Colonic mucosa (tissue), 4 donors: ENCODE results near the gene PTBP3. TPM values are rescaled to one million over a fixed set of nuclear protein-coding genes. Genes with fewer than 3 reads are reported as not detected.

Source experiments
- DNase-seq: peaks from one replicate; pipeline ENCODE4 v3.0.0-alpha.2; 2020
- H3K27ac ChIP-seq: fragments of 200-600 bp; one replicate; pipeline ENCODE4 v1.8.0; 2021
- H3K27me3 ChIP-seq: fragments of 200-600 bp; one replicate; pipeline ENCODE4 v1.8.0; 2021
- H3K36me3 ChIP-seq: fragments of 200-600 bp; one replicate; pipeline ENCODE4 v1.8.0; 2021
- H3K4me1 ChIP-seq: fragments of 200-600 bp; one replicate; pipeline ENCODE4 v1.8.0; 2021; ENCODE audit warnings: mild to moderate bottlenecking
- H3K4me3 ChIP-seq: fragments of 200-600 bp; one replicate; pipeline ENCODE4 v1.8.0; 2021
- H3K9ac ChIP-seq, 2 donors: one replicate each; pipeline ENCODE4 v1.7.0; 2013; ENCODE audit warnings: control low read depth in 2 of 2, low read depth in 2 of 2, low read length in 2 of 2
- H3K9me3 ChIP-seq: fragments of 200-600 bp; one replicate; pipeline ENCODE4 v1.8.0; 2021
- intact Hi-C: fragments of 100-400 bp; cut with DNase I; formaldehyde crosslinking; loops from one replicate; pipeline ENCODE4 v1.14.1; 2022
- total RNA-seq, 2 donors: library from RNA; stranded (reverse); fragmentation: NEBNext Ultra II Directional in 1 of 2; extraction: Animal tissue kit (Norgen Biotek cat#: 25700) in 1 of 2; gene quantifications; one replicate each; pipeline ENCODE4 v1.2.1, GENCODE V29; 2021
- TF ChIP-seq, protein P1 (sequence below): fragments of 200-600 bp; IDR thresholded peaks from one replicate; pipeline ENCODE4 v1.8.0; 2022; ENCODE audit warnings: antibody characterized with exemption, mild to moderate bottlenecking
- donor health status: healthy.
- donor health status: DM: no; HTN: no; CAD: no.
- donor health status: DM: no; HTN: no; CAD: no.

Gene PTBP3
- total RNA-seq, 2 donors from 2014 or later: 137 to 168 TPM

DNA sequence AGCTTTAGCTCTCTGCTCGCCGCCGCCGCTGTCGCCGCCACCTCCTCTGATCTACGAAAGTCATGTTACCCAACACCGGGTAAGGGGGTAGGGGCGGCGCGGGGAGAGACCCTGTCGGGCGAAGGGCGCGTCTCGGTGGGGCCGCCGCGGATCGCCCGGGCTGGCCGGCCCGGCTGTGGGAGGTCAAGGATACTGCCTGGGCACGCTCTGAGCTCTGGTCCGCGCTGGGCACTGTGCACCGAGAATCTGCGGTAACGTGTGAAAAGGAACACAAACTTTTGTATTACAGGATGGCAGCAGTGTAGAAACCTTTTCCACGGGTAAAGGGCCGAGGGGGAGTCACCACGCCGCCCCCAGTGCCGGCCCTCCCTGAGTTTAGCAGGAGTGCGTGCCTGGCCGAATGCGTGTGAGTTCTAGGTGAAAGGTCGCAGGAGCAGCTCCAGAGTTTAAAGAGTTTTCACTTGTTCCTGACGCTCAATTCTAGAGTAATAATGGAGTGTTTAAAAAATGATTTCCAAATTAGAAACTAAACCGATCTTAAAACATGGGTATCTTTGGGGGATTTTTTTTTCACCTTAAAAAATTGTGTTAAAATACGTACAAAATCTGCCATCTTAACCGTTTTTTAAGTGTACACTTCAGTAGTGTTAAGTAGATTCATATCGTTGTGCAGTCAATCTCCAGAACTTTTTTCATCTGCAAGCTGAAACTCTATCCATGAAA is 46.8 kb upstream of the PTBP3 start, which contains the start of gene HSDL2:
TSS of gene HSDL2 (plus strand) at position 7 of the 723 bp plus-strand sequence. CDS start at position 63, 56 bp downstream.
- Histone ChIP-seq H3K9ac (peak within 1 kb of the TSS; percentile 91 to 94), H3K36me3 (no peaks in the 10 kb centered on the region), H3K4me1 (peaks cover 6% of the 10 kb centered on the region), H3K27ac (peak within 1 kb of the TSS; percentile 99), H3K4me3 (peak within 1 kb of the TSS; percentile 87), H3K27me3 (no peaks in the 10 kb centered on the region), H3K9me3 (no peaks in the 10 kb centered on the region)
- TF ChIP-seq, protein P1, sequence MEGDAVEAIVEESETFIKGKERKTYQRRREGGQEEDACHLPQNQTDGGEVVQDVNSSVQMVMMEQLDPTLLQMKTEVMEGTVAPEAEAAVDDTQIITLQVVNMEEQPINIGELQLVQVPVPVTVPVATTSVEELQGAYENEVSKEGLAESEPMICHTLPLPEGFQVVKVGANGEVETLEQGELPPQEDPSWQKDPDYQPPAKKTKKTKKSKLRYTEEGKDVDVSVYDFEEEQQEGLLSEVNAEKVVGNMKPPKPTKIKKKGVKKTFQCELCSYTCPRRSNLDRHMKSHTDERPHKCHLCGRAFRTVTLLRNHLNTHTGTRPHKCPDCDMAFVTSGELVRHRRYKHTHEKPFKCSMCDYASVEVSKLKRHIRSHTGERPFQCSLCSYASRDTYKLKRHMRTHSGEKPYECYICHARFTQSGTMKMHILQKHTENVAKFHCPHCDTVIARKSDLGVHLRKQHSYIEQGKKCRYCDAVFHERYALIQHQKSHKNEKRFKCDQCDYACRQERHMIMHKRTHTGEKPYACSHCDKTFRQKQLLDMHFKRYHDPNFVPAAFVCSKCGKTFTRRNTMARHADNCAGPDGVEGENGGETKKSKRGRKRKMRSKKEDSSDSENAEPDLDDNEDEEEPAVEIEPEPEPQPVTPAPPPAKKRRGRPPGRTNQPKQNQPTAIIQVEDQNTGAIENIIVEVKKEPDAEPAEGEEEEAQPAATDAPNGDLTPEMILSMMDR: no peak
- intact Hi-C loops: no loop called here
- peak; percentile 67 for DNase-seq

DNA sequence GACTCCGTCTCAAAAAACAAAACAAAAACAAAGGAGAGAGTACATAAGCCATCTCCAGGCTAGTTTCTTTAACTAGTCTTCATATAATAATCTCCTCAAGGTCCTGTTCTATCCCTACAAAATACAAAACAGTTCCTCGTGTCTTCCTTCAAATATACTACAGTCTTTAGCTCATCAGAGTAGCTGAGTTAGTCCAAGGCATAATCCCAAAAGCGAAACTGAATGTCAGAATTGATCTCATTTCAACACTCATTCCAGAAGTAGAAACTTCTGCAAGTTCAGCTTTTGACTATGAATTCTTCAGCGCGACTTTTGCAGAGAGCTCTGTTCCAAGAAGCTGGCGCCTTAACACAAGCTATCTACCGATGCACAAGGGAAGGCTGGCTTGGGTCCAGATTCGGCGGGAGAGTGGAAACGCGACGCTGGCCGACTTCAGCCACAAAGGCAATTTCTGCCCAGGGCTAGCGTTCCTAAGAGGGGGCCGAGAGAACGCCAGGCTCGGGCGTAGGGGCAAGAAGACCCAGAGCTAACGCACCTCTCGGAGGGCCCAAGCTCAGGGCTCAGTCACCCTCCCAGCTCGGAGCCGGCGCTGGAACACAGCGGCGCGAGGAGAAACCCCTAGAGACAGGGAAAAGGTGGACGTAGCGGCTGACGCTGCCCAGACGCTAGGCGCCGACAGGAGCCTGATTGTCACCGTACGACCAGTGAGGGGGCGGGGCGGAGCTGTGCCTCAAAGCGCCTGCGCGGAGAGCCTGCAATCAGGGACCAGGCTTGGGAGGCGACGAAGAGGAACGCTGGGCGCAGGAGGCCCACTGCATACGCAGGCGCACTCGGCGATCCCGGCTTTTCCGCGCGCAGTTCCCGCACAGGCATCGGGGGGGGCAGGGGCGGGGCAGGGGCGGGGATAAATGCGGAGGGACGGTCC is 46.0 kb upstream of the PTBP3 start:
- Histone ChIP-seq H3K27me3 (no peaks in the 10 kb centered on the region), H3K27ac (peak overlapping the region; percentile 99), H3K9me3 (no peaks in the 10 kb centered on the region), H3K4me3 (peak overlapping the region; percentile 87), H3K9ac (peak overlapping the region; percentile 91 to 93), H3K4me1 (peaks cover 6% of the 10 kb centered on the region), H3K36me3 (no peaks in the 10 kb centered on the region)
- peak; percentile 100 for DNase-seq
- TF ChIP-seq, protein P1: no peak
- intact Hi-C loops: no loop called here

DNA sequence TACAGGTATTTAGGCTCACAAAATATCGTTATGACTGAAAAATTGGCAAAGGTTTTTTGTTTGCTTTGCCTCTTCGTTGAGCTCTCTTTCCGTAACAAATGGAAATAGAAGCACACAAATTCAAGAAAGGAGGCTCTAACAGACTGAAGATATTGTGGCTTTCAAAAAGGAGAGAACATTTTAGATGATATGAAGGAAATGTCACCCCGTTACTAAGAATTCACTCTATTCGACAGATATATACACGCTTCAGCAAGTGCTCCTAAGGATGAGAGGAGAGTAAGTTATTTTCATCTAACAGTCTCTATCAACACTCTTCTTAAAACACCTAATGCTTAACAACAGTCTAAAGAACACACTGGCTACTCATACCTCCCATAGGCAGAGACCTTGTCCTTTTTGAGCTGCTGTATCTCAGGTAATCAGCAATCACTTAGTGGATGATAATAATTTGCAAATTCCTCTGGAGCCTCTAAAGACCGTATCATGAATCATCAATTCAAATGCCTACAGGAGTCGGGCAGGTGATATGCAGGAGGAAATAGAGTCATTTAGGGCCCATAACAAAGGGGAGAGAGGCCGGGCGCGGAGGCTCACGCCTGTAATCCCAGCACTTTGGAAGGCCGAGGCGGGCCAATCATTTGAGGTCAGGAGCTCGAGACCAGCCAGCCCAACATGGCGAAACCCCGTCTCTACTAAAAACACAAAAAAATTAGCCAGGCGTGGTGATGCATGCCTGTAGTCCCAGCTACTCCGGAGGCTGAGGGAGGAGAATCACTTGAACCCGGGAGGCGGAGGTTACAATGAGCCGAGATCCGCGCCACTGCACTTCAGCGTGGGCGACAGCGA is 45.1 kb upstream of the PTBP3 start:
- intact Hi-C loops: no loop called here
- Histone ChIP-seq H3K36me3 (no peaks in the 10 kb centered on the region), H3K4me3 (peak overlapping the region; percentile 87), H3K27ac (peak overlapping the region; percentile 99), H3K9me3 (no peaks in the 10 kb centered on the region), H3K9ac (peak overlapping the region; percentile 88 to 93), H3K4me1 (peaks cover 6% of the 10 kb centered on the region), H3K27me3 (no peaks in the 10 kb centered on the region)
- DNase-seq: peak; percentile 51
- TF ChIP-seq, protein P1: no peak

DNA sequence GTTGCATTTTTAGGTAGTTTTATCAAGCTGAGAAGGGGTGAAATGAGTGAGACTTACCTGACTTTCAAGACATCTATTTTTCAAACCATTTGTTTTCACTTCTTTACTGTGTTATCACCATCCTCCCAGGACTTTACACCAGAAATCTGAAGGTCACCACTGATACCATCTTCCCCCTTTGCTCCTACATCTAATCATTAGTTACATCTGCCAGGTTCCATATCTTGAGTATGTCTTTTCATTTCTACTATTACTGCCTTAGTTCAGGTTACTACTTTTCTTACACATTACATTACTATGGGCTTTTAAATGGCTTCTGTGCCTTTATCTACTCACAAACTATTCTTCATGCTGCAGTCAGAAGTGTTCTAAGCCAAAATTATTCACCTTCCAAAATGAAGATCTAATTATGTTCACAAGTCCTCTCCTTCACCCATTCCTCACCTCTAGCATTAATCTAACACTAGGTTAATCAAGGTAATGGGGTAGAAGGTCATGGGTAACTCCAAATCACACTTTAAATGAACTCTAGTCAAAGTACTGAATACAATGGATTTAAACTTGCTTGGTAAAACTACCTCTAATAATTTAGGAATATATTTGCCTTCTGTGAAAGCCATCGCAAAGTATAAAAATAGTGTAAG is 44.4 kb upstream of the PTBP3 start:
- TF ChIP-seq, protein P1: no peak
- H3K9me3 ChIP-seq: no peaks in the 10 kb centered on the region
- no peaks in the 10 kb centered on the region for H3K27me3 ChIP-seq
- peaks cover 6% of the 10 kb centered on the region for H3K4me1 ChIP-seq
- no peak overlapping the region for H3K4me3 ChIP-seq
- H3K27ac ChIP-seq: no peak overlapping the region
- H3K36me3 ChIP-seq: no peaks in the 10 kb centered on the region
- H3K9ac ChIP-seq: peak overlapping the region in 1 of 2 donors; percentile 1
- DNase-seq: no peak
- intact Hi-C loops: no loop called here
